PC-9 (cell line): ENCODE data around the gene MYO16. TPM values are rescaled to one million over a fixed set of nuclear protein-coding genes. Genes with fewer than 3 reads are reported as not detected.

Experiments used
- BruUV-seq: library from RNA; stranded (reverse); fragments of 400-500 nt; replicated peaks from 2 replicates; lab custom pipeline; 2021; lab: Mats Ljungman, UMichigan
- CTCF ChIA-PET: fragments of 300-600 bp; sonication (Branson Sonifier 250); formaldehyde crosslinking; loops from one replicate; lab custom pipeline; 2022; ENCODE audit warnings: antibody characterized with exemption; lab: Charles Lee
- POLR2A ChIA-PET: fragments of 300-600 bp; sonication (Branson Sonifier 250); formaldehyde crosslinking; loops from one replicate; lab custom pipeline; 2022; ENCODE audit warnings: antibody characterized with exemption; ENCODE audit not compliant: unreplicated experiment; lab: Charles Lee
- DNase-seq, 2 experiments: peaks; one replicate each; pipeline versions ENCODE4 v3.0.0 to v3.0.0-alpha.2; 2015 to 2022; ENCODE audit warnings: mixed read lengths in 1 of 2
- H2AFZ ChIP-seq: fragments of 200-600 bp; sonication (generic); 2 replicates; pipeline ENCODE4 v1.8.1; 2017; ENCODE audit warnings: antibody characterized with exemption
- H3F3A ChIP-seq: fragments of 200-600 bp; sonication (generic); 2 replicates; pipeline ENCODE4 v1.8.1; 2017; ENCODE audit warnings: antibody characterized with exemption, mild to moderate bottlenecking, low read depth; ENCODE audit not compliant: insufficient read depth
- H3K27ac ChIP-seq: fragments of 200-600 bp; sonication (generic); 2 replicates; pipeline ENCODE4 v1.6.1; 2016; ENCODE audit warnings: mixed run types
- H3K27me3 ChIP-seq: fragments of 200-600 bp; sonication (generic); 2 replicates; pipeline ENCODE4 v1.6.1; 2016; ENCODE audit warnings: low read depth, mixed run types; ENCODE audit not compliant: insufficient read depth
- H3K36me3 ChIP-seq: fragments of 200-600 bp; sonication (generic); 2 replicates; pipeline ENCODE4 v1.6.1; 2016; ENCODE audit warnings: low read depth, mixed run types
- H3K4me1 ChIP-seq: fragments of 200-600 bp; sonication (generic); replicated peaks from 2 replicates; pipeline ENCODE4 v1.6.1; 2016; ENCODE audit warnings: mixed run types; ENCODE audit not compliant: insufficient read depth
- H3K4me2 ChIP-seq: fragments of 200-600 bp; sonication (generic); 2 replicates; pipeline ENCODE4 v1.6.1; 2017; ENCODE audit warnings: mixed run types
- H3K4me3 ChIP-seq: fragments of 200-600 bp; sonication (generic); 2 replicates; pipeline ENCODE4 v1.6.1; 2016; ENCODE audit warnings: mixed run types
- H3K79me2 ChIP-seq: fragments of 200-600 bp; sonication (generic); 2 replicates; pipeline ENCODE4 v1.6.1; 2017; ENCODE audit warnings: low read depth, mixed run types
- H3K9me2 ChIP-seq: fragments of 200-600 bp; sonication (generic); 2 replicates; pipeline ENCODE4 v1.8.1; 2017; ENCODE audit warnings: mild to moderate bottlenecking; ENCODE audit not compliant: insufficient read depth
- H3K9me3 ChIP-seq: fragments of 200-600 bp; sonication (generic); 2 replicates; pipeline ENCODE4 v1.8.1; 2016; ENCODE audit warnings: low read depth; ENCODE audit not compliant: insufficient read depth
- H4K20me1 ChIP-seq: fragments of 200-600 bp; sonication (generic); 2 replicates; pipeline ENCODE4 v1.8.1; 2017; ENCODE audit not compliant: insufficient read depth
- EZH2 ChIP-seq: fragments of 200-600 bp; sonication (generic); IDR thresholded peaks from 2 replicates; pipeline ENCODE4 v1.8.0; 2017; ENCODE audit warnings: antibody characterized with exemption, low read depth
- intact Hi-C: fragments of 100-400 bp; cut with micrococcal nuclease; formaldehyde crosslinking; loops from one replicate; pipeline ENCODE4 v1.10.0; 2022; ENCODE audit not compliant: unreplicated experiment
- total RNA-seq: library from RNA; stranded (reverse); gene quantifications from 2 replicates; pipeline ENCODE4 v1.2.3, GENCODE V29; 2021
- TF ChIP-seq, protein P1 (sequence below): fragments of 200-600 bp; sonication (generic); conservative IDR thresholded peaks from 2 replicates; pipeline ENCODE4 v1.6.1; 2017; ENCODE audit warnings: mixed run types, antibody characterized with exemption, mild to moderate bottlenecking, moderate library complexity

Gene MYO16
- total RNA-seq, 1 experiment from 2014 or later = 0.59 TPM

DNA sequence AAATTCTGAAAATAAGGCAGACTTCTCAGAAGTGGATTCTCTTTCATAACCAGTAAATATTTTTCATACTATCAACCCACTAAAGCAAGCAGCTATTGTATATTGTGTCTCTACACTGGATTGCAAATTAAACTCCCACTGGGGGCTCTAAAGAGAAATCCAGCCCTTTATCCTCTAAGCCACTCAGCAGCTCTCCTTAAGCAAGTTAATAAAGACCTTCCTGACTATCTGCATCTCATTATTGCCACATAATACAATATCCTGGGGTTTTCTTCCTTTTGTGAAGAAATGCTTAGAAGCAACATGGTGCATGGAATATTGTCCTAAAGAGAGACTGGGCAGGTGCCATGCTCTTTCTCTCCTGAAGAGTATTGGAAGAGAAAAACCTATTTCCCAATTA, 521.3 kb downstream of the MYO16 start:
- Histone ChIP-seq H3F3A (peaks cover 21% of the 10 kb centered on the region), H3K36me3 (no peaks in the 10 kb centered on the region), H3K27ac (no peak overlapping the region), H3K4me2 (no peak overlapping the region), H3K9me3 (no peaks in the 10 kb centered on the region), H3K4me3 (no peak overlapping the region), H4K20me1 (no peaks in the 10 kb centered on the region), H3K79me2 (no peaks in the 10 kb centered on the region), H3K9me2 (no peaks in the 10 kb centered on the region), H3K4me1 (peaks cover 30% of the 10 kb centered on the region), H2AFZ (no peak overlapping the region), H3K27me3 (no peaks in the 10 kb centered on the region)
- intact Hi-C loops = loop anchor here (10.0 kb wide), 1 partner anchor 714 kb away; no protein-coding TSS in a partner anchor
- BruUV-seq = no TSS peak
- ChIA-PET POLR2A (interaction anchor here (0.6 kb wide), 1 partner anchor 109 kb away, joined by 5 read pairs; no protein-coding TSS in a partner anchor), CTCF (no interaction called here)
- DNase-seq = no peak
- TF ChIP-seq, protein P1, sequence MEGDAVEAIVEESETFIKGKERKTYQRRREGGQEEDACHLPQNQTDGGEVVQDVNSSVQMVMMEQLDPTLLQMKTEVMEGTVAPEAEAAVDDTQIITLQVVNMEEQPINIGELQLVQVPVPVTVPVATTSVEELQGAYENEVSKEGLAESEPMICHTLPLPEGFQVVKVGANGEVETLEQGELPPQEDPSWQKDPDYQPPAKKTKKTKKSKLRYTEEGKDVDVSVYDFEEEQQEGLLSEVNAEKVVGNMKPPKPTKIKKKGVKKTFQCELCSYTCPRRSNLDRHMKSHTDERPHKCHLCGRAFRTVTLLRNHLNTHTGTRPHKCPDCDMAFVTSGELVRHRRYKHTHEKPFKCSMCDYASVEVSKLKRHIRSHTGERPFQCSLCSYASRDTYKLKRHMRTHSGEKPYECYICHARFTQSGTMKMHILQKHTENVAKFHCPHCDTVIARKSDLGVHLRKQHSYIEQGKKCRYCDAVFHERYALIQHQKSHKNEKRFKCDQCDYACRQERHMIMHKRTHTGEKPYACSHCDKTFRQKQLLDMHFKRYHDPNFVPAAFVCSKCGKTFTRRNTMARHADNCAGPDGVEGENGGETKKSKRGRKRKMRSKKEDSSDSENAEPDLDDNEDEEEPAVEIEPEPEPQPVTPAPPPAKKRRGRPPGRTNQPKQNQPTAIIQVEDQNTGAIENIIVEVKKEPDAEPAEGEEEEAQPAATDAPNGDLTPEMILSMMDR = no peak
- no peak for TF ChIP-seq EZH2

DNA sequence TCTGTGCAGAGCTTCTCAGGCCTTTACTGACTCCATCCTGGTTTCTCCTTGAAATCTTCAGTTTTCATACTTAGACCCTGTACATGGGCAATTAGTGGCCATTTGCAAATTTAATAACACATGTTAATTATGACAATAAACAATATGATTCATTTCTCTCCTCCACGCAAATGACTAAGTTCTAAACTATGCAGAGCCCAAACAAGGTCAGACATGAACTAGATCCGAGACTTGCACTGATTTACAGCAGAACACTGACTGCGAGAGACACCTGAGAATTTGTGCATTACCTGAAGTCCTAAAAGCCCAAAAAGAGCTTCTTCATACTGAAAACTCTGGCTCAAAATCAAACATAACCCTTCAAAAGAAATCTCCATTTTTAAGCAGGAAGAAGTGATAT, 521.8 kb downstream of the MYO16 start:
- Histone ChIP-seq H3K36me3 (no peaks in the 10 kb centered on the region), H3K27me3 (no peaks in the 10 kb centered on the region), H3K4me2 (no peak overlapping the region), H3K4me1 (peaks cover 29% of the 10 kb centered on the region), H3K27ac (no peak overlapping the region), H3K9me3 (no peaks in the 10 kb centered on the region), H2AFZ (no peak overlapping the region), H3K4me3 (no peak overlapping the region), H4K20me1 (no peaks in the 10 kb centered on the region), H3F3A (peaks cover 25% of the 10 kb centered on the region), H3K79me2 (no peaks in the 10 kb centered on the region), H3K9me2 (no peaks in the 10 kb centered on the region)
- intact Hi-C loops = loop anchor here (10.0 kb wide), 1 partner anchor 714 kb away; no protein-coding TSS in a partner anchor
- no TSS peak for BruUV-seq
- ChIA-PET CTCF (interaction anchor here (0.6 kb wide), 1 partner anchor 191 kb away, joined by 4 read pairs; no protein-coding TSS in a partner anchor), POLR2A (interaction anchor here (0.7 kb wide), 1 partner anchor 113 kb away, joined by 6 read pairs; no protein-coding TSS in a partner anchor)
- TF ChIP-seq, protein P1 = no peak
- no peak for TF ChIP-seq EZH2
- no peak for DNase-seq

DNA sequence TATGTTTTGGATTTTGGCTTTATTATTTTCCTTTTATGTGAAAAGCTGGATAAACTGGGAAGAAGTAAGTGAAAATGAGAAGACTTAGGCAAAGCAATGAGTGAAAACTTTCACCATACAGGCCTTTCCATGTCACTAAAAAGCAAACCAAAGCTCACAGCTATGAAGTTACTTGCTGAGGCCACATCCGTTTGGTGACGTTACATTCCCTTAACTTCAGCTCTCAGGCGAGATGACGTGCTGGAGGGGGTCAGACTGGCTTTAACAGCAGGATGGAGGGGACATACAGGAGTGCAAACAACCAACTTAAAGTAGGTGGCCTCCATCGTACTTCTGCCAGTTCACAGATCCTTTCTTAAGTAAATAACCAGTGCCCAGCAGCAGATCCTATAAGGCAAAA, 522.3 kb downstream of the MYO16 start:
- Histone ChIP-seq H2AFZ (no peak overlapping the region), H3K27me3 (no peaks in the 10 kb centered on the region), H3F3A (peaks cover 29% of the 10 kb centered on the region), H3K4me3 (no peak overlapping the region), H3K9me2 (no peaks in the 10 kb centered on the region), H3K36me3 (no peaks in the 10 kb centered on the region), H3K4me2 (no peak overlapping the region), H3K79me2 (no peaks in the 10 kb centered on the region), H3K4me1 (peaks cover 31% of the 10 kb centered on the region), H4K20me1 (no peaks in the 10 kb centered on the region), H3K27ac (no peak overlapping the region), H3K9me3 (no peaks in the 10 kb centered on the region)
- POLR2A ChIA-PET = interaction anchor here (0.7 kb wide), 1 partner anchor 112 kb away, joined by 6 read pairs; no protein-coding TSS in a partner anchor
- no peak for DNase-seq
- intact Hi-C loops = loop anchor here (10.0 kb wide), 1 partner anchor 713 kb away; no protein-coding TSS in a partner anchor
- TF ChIP-seq EZH2 = no peak
- TF ChIP-seq, protein P1 = no peak
- BruUV-seq = no TSS peak
- CTCF ChIA-PET = interaction anchor here (0.6 kb wide), 2 partner anchors 192 to 1291 kb away, joined by 3 to 4 read pairs; no protein-coding TSS in a partner anchor
